Measurements from ENCODE around the gene CLIC5.

The CLIC5 gene

DNA sequence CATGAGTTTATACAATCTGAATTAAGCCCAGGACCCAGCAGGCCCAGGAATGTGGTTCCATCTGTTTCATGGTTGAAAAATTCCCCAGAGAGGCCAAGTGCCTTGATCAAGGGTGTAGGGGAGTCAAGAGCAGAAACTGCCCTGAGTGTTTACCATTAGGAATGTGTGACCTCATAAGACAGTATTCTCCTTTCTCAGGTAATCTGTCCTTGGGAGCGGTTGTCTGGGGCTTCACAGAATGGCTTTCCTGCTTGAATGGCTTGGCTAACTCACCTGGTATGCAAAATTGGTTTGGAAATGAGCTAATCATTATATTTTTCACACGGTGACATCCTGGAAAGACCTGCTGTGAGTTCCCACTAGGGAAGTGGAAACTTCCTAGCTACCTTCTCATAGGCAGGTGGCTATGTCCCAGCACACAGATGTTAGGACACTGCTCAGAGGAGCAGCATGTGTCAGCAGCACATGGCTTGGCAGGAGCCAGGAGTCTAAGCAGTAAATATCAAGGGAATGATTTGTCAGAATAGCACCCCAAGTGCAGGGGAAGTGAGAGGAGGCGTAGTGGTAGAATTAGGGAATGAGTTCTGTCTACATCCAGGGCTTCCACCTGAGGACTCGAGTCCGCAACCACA, 17.7 kb downstream of the CLIC5 start:
- no peak for DNase-seq (ENCODE audit: low read depth)

GRCh38 chr6:45991189-45991588, 24.5 kb downstream of the CLIC5 start:
- DNase-seq (ENCODE audit: low read depth) = no peak

- DNase-seq (ENCODE audit: low read depth) = no peak
Observed at GRCh38 chr6:45990162-45990561, 25.5 kb downstream of the CLIC5 start.

DNA sequence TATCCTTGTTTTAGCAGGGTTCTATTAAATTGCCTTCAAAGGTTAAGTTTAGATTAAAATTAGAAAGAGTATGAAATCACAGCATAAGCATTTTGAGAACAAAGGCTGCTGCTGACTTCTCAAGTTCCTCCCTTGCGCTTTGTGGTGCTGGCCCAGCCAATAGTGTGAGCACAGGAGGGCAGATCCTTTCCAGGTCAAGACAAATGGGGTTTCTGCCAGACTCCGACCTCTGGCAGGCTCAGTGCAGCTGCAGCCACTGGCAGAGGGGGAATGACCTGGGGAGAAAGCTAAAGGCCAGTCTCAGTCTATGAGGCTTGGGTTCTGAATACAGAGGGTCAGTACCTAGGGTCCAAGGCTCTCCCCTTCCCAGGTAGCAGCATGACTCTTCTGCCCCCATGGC, 27.0 kb downstream of the CLIC5 start:
- no peak for DNase-seq (ENCODE audit: low read depth)

- DNase-seq (ENCODE audit: low read depth) = no peak
Observed at GRCh38 chr6:45987856-45988255, 27.8 kb downstream of the CLIC5 start.

DNA sequence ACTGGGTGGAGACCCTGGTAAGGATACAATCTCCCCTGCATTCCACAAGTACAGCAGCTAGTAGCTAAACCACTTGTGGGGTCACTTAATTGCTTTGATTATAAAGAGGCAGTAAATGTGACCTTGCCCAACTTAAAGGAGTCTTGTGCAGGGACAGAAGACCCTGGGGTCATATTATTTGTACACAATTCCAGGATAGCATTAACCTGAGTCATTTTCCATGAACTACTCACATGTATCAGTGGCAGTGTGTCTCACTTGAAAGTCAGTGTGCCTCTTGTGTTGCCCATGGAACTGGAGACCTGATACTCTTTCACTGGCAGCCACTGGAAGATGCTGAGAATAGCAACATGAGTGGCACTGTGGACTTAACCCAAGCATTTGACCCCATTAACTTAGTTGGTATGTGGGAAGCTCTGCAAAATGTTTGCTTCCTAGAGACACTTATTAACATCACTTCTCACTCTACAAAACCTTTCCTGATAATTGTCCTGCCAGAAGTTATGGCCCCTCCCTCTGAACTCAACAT, 28.9 kb downstream of the CLIC5 start:
- no peak for DNase-seq (ENCODE audit: low read depth)

- no peak for DNase-seq (ENCODE audit: low read depth)
Observed at GRCh38 chr6:45984788-45985425, 30.8 kb downstream of the CLIC5 start.

- no peak for DNase-seq (ENCODE audit: low read depth)
Observed at GRCh38 chr6:45984347-45984746, 31.3 kb downstream of the CLIC5 start.

DNA sequence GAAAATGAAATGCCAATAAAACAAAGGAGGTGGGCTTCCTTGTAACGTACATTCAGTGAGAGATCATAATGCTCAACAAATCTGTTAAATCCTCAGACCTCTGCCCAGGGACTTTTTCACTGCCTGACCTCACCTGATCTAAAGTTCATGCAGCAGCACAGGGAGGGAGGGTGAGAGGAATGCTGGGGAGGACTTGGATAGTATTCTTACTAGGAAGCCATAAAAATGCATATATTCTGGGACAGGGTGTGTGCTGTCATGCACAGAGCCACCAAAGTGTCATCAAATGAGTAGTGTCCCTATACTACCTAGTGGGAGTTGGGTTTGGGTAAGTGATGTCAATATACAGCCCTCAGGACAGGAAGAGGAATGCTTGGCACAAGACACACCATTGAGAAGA, 32.6 kb downstream of the CLIC5 start:
- no peak for DNase-seq (ENCODE audit: low read depth)

DNA sequence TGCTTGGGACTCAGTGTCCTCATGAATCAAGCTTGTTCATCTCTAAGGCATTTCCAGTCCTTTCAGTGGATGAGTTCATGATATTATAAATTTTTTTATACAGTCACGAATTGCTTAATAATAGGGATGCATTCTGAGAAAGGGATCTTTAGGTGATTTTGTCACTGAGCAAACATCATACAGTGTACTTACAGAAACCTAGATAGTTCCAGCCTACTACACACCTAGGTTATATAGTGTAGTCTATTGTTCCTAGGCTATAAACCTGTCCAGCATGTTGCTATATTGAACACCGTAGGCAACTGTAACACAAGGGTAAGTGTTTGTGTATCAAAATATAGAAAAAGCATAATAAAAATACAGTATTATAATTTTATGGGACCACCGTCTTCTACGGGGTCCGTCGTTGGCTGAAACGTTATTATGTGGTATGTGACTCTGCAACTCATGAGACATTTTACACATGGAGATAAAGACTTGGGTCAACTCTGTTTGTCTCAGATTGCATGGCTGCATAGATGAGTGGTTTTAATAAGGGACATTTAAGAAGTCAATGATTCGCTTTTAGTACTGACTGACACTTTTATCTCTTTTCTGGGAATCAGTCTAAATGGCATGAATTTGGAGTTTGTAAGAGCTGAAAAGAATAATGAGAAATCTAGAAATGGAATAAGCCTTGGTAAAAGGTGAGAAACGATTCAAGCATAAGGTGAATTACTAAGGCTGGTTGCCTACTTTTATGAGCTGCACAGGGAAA, 33.2 kb downstream of the CLIC5 start:
- DNase-seq (ENCODE audit: low read depth) = no peak

- DNase-seq (ENCODE audit: low read depth) = no peak
Observed at GRCh38 chr6:45981046-45981445, 34.6 kb downstream of the CLIC5 start.

GRCh38 chr6:45979311-45979710, 36.3 kb downstream of the CLIC5 start:
- no peak for DNase-seq (ENCODE audit: low read depth)

DNA sequence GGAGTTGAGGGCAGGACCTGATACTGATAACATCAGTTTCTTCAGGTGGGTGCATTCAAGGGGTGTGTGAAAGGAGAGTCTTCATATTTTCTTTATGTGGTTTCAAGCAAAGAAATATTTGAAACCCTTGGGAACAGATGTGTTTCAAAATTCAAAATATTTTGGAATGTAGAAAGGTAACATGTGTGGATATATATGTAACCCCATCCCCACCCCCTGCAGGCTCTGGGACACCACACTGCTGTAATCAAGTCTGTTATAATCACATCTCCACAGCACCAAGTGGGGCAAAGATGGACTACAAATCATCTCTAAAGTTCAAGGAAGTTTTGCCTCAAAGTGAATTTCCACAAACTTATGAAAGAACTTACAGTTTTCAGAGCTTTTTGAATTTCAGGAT, 41.1 kb downstream of the CLIC5 start:
- no peak for DNase-seq (ENCODE audit: low read depth)

GRCh38 chr6:45972795-45973503, 42.7 kb downstream of the CLIC5 start:
- DNase-seq (ENCODE audit: low read depth) = no peak

DNA sequence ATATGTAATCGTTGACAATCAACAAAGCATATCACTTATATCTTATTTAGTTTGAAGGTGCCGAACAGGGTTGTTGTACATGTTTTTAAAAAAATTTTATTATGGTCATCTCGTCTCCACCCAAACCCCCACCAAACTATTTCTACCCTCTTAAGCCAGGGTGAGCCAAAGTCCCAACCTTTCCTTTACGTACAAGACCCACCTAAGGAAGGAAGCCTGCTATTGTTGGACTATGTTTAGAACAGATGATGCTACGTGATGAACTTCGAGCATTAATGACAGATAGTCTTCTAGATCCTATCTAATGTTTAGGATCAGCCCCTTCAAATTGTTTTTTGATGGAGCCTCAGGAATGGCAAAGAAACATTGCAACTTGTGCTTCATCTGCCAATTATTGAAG, 44.4 kb downstream of the CLIC5 start:
- DNase-seq (ENCODE audit: low read depth) = no peak

- DNase-seq (ENCODE audit: low read depth) = no peak
Observed at GRCh38 chr6:45970326-45970725, 45.3 kb downstream of the CLIC5 start.

GRCh38 chr6:45969883-45970282, 45.8 kb downstream of the CLIC5 start:
- no peak for DNase-seq (ENCODE audit: low read depth)

DNA sequence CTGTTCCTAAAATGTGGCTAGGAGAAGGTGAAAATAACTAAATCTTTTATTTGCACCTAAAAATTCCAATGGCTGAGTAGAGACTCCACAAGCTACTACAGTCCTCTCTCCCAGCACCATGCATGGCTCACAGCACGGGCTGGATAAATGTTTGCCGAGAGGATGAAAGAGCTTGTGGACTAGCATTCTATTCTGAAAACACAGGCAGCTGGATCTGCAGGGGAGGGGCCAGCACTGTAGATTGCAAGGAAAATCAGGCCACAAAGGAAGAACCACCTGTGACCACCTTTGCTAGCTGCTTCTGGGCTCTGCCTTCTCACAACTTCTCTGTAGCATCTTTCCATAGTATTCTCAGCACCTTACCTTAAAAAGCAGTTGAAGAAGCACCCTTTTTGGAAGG, 46.6 kb downstream of the CLIC5 start:
- no peak for DNase-seq (ENCODE audit: low read depth)

DNA sequence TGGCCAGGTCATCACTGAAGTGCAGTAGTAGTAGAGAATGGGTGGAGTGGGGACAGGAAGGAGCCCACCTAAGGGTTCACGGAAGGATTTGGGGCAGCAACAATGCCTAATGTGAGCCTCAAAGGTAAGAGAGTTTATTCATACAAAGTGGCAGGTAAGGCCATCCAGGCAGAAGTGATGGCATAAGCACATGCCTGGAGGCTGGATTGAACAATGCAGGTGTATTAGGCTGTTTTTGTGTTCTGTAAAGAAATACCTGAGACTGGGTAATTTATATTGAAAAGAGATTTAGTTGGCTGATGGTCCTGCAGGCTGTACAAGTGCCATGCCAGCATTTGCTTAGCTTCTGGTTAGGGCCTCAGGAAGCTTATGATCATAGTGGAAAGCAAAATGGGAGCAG, 48.3 kb downstream of the CLIC5 start:
- no peak for DNase-seq (ENCODE audit: low read depth)

GRCh38 chr6:45966797-45967196, 48.9 kb downstream of the CLIC5 start:
- no peak for DNase-seq (ENCODE audit: low read depth)

DNA sequence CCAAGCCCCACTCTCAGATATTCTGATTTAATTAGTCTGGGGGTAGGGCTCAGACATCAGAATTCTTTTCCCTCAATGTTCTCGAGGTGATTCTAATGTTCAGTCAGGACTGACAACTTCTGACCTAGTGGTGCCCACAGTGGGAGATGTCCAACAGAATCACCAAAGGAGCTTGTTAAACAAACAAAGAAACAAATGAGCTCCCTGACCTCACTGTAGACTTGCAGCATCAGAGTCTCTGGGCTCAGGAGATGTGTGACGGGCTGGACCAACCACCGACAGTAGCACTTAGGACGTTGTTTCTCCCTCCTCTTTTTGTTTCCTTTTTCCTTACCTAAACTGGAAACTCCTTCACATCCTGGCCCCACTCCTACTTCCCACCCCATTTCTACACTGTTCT, 49.3 kb downstream of the CLIC5 start:
- no peak for DNase-seq (ENCODE audit: low read depth)

- DNase-seq (ENCODE audit: low read depth) = no peak
Observed at GRCh38 chr6:45965792-45966191, 49.9 kb downstream of the CLIC5 start.

GRCh38 chr6:45965007-45965406, 50.7 kb downstream of the CLIC5 start:
- no peak for DNase-seq (ENCODE audit: low read depth)

Data from stimulated activated CD8-positive, alpha-beta memory T cell treated with anti-CD3 and anti-CD28 coated beads, Interleukin-4, amount 100 ng/mL, for 24 hours (primary cell).